Panc1 (cell line): Measurements from ENCODE around the gene TBC1D22A. TPM values are rescaled to one million over a fixed set of nuclear protein-coding genes. Genes with fewer than 3 reads are reported as not detected.
"Not testable (repeated sequence)": the region's sequence is repeated elsewhere in the genome, so short reads cannot be mapped to it uniquely, and the experiment has no call there.

ENCODE experiments used
- ATAC-seq: fragments of 200-7000 bp; cut with Tn5 transposase; 2 replicates; pipeline ENCODE4 v1.9.1; 2020; ENCODE audit warnings: mild to moderate bottlenecking, moderate library complexity
- BruUV-seq: library from RNA; stranded (reverse); fragments of 400-500 nt; replicated peaks from 2 replicates; lab custom pipeline; 2021; lab: Mats Ljungman, UMichigan
- CTCF ChIA-PET: fragments of 300-600 bp; sonication (Branson Sonifier 250); formaldehyde crosslinking; loops from one replicate; lab custom pipeline; 2022; ENCODE audit warnings: antibody characterized with exemption; lab: Charles Lee
- POLR2A ChIA-PET: fragments of 300-600 bp; sonication (Branson Sonifier 250); formaldehyde crosslinking; loops from one replicate; lab custom pipeline; 2022; ENCODE audit warnings: antibody characterized with exemption; lab: Charles Lee
- DNase-seq: peaks from one replicate; pipeline ENCODE4 v3.0.0-alpha.2; 2010; ENCODE audit warnings: low read depth, low spot score
- H3K27ac ChIP-seq: 2 replicates; pipeline ENCODE4 v1.5.1; 2011; ENCODE audit warnings: mild to moderate bottlenecking, low read length, inconsistent platforms
- H3K27me3 ChIP-seq: fragments of 200-500 bp; sonication (Bioruptor generic); 2 replicates; pipeline ENCODE4 v1.6.0; 2014; ENCODE audit warnings: low read length, inconsistent platforms; ENCODE audit not compliant: control insufficient read depth, insufficient read depth
- H3K36me3 ChIP-seq: fragments of 200-500 bp; sonication (Bioruptor generic); 2 replicates; pipeline ENCODE4 v1.5.1; 2014; ENCODE audit warnings: inconsistent platforms, mild to moderate bottlenecking, low read length, moderate library complexity; ENCODE audit not compliant: control insufficient read depth, insufficient read depth
- H3K4me1 ChIP-seq: 2 replicates; pipeline ENCODE4 v1.5.1; 2011; ENCODE audit warnings: inconsistent platforms, mild to moderate bottlenecking, low read length, moderate library complexity; ENCODE audit not compliant: control insufficient read depth, insufficient read depth
- H3K4me3 ChIP-seq, 2 experiments: 2 replicates each; pipeline ENCODE4 v1.5.1; 2011 to 2012; ENCODE audit warnings: low read depth in 2 of 2, low read length in 2 of 2, mild to moderate bottlenecking in 2 of 2, inconsistent platforms in 1 of 2, moderate library complexity in 1 of 2
- H3K9me3 ChIP-seq: fragments of 200-500 bp; sonication (Bioruptor generic); 2 replicates; pipeline ENCODE4 v1.5.1; 2014; ENCODE audit warnings: low read depth, mild to moderate bottlenecking, inconsistent platforms, low read length, moderate library complexity; ENCODE audit not compliant: control insufficient read depth, insufficient read depth
- POLR2AphosphoS5 ChIP-seq: IDR thresholded peaks from 2 replicates; pipeline ENCODE4 v1.6.1; 2012; ENCODE audit warnings: mild to moderate bottlenecking, low read depth, low read length, moderate library complexity
- SIN3A ChIP-seq: IDR thresholded peaks from 2 replicates; pipeline ENCODE4 v1.6.1; 2012; ENCODE audit warnings: low read depth, mild to moderate bottlenecking, low read length, moderate library complexity, borderline replicate concordance; ENCODE audit not compliant: insufficient read depth
- TCF7L2 ChIP-seq: IDR thresholded peaks from 2 replicates; pipeline ENCODE4 v1.6.1; 2011; ENCODE audit warnings: mild to moderate bottlenecking, low read depth, low read length, inconsistent platforms
- in situ Hi-C: cut with HindIII; loops from 2 replicates; pipeline ENCODE4 v1.10.0; 2016; ENCODE audit warnings: low sequenced_read_pairs, low pct_unique_long_range_greater_than_20kb
- intact Hi-C: fragments of 100-400 bp; cut with micrococcal nuclease; formaldehyde crosslinking; loops from one replicate; pipeline ENCODE4 v1.10.0; 2022; ENCODE audit not compliant: unreplicated experiment
- total RNA-seq: library from RNA; stranded (reverse); gene quantifications from one replicate; pipeline ENCODE4 v1.2.1, GENCODE V29; 2021; ENCODE audit not compliant: unreplicated experiment
- TF ChIP-seq, protein P1 (sequence below), 2 experiments: IDR thresholded peaks; 2 replicates each; pipeline ENCODE4 v1.6.1; 2011 to 2012; ENCODE audit warnings: low read depth in 2 of 2, control low read depth in 1 of 2, low read length in 1 of 2, mild to moderate bottlenecking in 1 of 2, moderate library complexity in 1 of 2; ENCODE audit not compliant: insufficient read depth in 1 of 2
- TF ChIP-seq, protein P2 (sequence below): fragments of 450-650 bp; IDR thresholded peaks from 2 replicates; pipeline ENCODE4 v1.5.1; 2017; ENCODE audit warnings: mild to moderate bottlenecking

The TBC1D22A gene
- total RNA-seq, 1 experiment from 2014 or later = 28.7 TPM

DNA sequence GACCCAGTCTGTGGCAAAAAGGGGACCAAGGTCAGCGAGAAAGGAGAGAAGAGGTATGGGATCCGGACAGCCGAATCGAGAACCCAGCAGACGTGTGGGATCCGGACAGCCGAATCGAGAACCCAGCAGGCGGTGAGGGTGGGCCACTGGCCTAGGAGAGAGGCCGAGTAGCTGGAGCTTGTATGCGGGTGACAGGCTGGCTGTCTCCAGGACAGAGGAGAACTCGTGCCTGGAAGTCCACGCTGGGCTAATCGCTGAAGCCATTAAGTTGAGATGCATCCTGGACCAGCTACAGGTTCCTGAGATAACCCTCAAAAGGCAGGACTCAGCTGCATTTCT lies 30.4 kb upstream of the TBC1D22A start:
- H3K27ac ChIP-seq = no peak overlapping the region
- H3K4me3 ChIP-seq = no peak overlapping the region
- in situ Hi-C loops (no loop called here), intact Hi-C loops (no loop called here)
- TF ChIP-seq TCF7L2 (no peak), SIN3A (no peak), POLR2AphosphoS5 (no peak)
- TF ChIP-seq, protein P1, sequence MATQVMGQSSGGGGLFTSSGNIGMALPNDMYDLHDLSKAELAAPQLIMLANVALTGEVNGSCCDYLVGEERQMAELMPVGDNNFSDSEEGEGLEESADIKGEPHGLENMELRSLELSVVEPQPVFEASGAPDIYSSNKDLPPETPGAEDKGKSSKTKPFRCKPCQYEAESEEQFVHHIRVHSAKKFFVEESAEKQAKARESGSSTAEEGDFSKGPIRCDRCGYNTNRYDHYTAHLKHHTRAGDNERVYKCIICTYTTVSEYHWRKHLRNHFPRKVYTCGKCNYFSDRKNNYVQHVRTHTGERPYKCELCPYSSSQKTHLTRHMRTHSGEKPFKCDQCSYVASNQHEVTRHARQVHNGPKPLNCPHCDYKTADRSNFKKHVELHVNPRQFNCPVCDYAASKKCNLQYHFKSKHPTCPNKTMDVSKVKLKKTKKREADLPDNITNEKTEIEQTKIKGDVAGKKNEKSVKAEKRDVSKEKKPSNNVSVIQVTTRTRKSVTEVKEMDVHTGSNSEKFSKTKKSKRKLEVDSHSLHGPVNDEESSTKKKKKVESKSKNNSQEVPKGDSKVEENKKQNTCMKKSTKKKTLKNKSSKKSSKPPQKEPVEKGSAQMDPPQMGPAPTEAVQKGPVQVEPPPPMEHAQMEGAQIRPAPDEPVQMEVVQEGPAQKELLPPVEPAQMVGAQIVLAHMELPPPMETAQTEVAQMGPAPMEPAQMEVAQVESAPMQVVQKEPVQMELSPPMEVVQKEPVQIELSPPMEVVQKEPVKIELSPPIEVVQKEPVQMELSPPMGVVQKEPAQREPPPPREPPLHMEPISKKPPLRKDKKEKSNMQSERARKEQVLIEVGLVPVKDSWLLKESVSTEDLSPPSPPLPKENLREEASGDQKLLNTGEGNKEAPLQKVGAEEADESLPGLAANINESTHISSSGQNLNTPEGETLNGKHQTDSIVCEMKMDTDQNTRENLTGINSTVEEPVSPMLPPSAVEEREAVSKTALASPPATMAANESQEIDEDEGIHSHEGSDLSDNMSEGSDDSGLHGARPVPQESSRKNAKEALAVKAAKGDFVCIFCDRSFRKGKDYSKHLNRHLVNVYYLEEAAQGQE (IDR thresholded peaks at IDR 0.05; ENCODE audit: insufficient read depth in 1 of 2, low read depth in 2 of 2, low read length in 1 of 2) = no peak
- TF ChIP-seq, protein P2, sequence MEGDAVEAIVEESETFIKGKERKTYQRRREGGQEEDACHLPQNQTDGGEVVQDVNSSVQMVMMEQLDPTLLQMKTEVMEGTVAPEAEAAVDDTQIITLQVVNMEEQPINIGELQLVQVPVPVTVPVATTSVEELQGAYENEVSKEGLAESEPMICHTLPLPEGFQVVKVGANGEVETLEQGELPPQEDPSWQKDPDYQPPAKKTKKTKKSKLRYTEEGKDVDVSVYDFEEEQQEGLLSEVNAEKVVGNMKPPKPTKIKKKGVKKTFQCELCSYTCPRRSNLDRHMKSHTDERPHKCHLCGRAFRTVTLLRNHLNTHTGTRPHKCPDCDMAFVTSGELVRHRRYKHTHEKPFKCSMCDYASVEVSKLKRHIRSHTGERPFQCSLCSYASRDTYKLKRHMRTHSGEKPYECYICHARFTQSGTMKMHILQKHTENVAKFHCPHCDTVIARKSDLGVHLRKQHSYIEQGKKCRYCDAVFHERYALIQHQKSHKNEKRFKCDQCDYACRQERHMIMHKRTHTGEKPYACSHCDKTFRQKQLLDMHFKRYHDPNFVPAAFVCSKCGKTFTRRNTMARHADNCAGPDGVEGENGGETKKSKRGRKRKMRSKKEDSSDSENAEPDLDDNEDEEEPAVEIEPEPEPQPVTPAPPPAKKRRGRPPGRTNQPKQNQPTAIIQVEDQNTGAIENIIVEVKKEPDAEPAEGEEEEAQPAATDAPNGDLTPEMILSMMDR = no peak
- no peaks in the 10 kb centered on the region for H3K27me3 ChIP-seq
- CTCF ChIA-PET = no interaction called here
- H3K9me3 ChIP-seq = no peaks in the 10 kb centered on the region
- H3K36me3 ChIP-seq = no peaks in the 10 kb centered on the region
- POLR2A ChIA-PET = no interaction called here
- no peak for DNase-seq
- ATAC-seq = no peak
- H3K4me1 ChIP-seq = peaks cover 17% of the 10 kb centered on the region; the same call in 1 of the 2 replicates
- no TSS peak for BruUV-seq

DNA sequence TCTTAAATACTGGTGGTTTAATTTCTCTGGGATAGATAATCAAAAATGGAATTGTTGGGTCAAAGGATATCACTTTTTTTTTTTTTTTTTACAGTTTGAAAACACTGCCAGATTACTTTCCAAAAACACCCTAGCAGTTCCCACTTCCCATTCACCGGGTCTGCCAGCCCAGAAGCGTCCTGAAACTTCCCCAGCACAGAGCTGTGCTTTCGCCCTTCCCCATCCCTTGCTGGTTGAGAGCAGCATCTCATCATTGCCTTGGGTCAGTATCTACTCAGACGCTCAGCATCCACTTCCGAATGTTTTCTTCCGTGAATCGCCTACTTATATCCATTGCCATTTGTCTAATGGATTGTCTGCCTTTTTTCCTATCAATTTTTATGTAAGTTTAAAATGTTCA lies 29.9 kb upstream of the TBC1D22A start:
- Histone ChIP-seq H3K4me3 (no peak overlapping the region), H3K27ac (no peak overlapping the region), H3K36me3 (no peaks in the 10 kb centered on the region; the same call in 1 of the 2 replicates), H3K9me3 (no peaks in the 10 kb centered on the region), H3K4me1 (peaks cover 17% of the 10 kb centered on the region; the same call in 1 of the 2 replicates), H3K27me3 (no peaks in the 10 kb centered on the region)
- ATAC-seq = no peak
- BruUV-seq = no TSS peak
- in situ Hi-C loops = no loop called here
- no peak for DNase-seq
- intact Hi-C loops = no loop called here
- CTCF ChIA-PET = no interaction called here
- TF ChIP-seq POLR2AphosphoS5 = no peak
- TF ChIP-seq, protein P1 (IDR thresholded peaks at IDR 0.05; ENCODE audit: insufficient read depth in 1 of 2, low read depth in 2 of 2, low read length in 1 of 2) = no peak
- TF ChIP-seq SIN3A = no peak
- TF ChIP-seq, protein P2 = no peak
- TF ChIP-seq TCF7L2 = no peak
- POLR2A ChIA-PET = no interaction called here

DNA sequence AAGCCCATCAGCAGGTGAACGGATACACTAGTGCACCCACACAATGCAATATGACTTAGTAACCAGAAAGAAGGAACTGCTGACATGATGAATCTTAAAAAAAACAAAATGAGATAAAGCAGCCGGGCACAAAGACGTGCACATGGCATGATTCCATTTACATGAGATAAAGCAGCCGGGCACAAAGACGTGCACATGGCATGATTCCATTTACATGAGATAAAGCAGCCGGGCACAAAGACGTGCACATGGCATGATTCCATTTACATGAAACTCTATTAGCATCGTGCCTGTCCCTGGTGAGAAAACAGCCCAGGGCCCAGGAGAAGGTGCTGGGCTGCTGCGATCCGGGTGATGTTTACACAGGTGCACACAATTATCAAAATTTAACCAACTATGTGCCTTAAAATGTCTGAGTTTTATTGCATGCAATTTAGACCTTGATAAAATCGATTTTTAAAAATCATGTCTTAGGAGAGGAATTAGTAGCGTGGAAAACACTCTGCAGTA lies 28.2 kb upstream of the TBC1D22A start:
- intact Hi-C loops, DNase-seq, H3K4me3 ChIP-seq, H3K9me3 ChIP-seq, H3K27ac ChIP-seq, CTCF ChIA-PET, in situ Hi-C loops, ATAC-seq, H3K36me3 ChIP-seq, H3K27me3 ChIP-seq: not testable (repeated sequence)
- peaks cover 23% of the 10 kb centered on the region for H3K4me1 ChIP-seq
- TSS peak; percentile 57 for BruUV-seq
- POLR2A ChIA-PET = interaction anchor here (0.5 kb wide), 1 partner anchor 36 kb away, joined by 3 read pairs; no protein-coding TSS in a partner anchor
